HUES48 (cell line): Measurements from ENCODE around the gene RTP4.

Experiments
- H3K27ac ChIP-seq: one replicate; pipeline ENCODE4 v1.7.0; 2013; ENCODE audit warnings: low read depth, low read length, inconsistent platforms
- H3K27me3 ChIP-seq: 2 replicates; pipeline ENCODE4 v1.6.1; 2013; ENCODE audit warnings: mild to moderate bottlenecking, low read length; ENCODE audit not compliant: control insufficient read depth, insufficient read depth
- H3K36me3 ChIP-seq: 2 replicates; pipeline ENCODE4 v1.6.1; 2013; ENCODE audit warnings: low read length; ENCODE audit not compliant: control insufficient read depth, insufficient read depth
- H3K4me1 ChIP-seq: 2 replicates; pipeline ENCODE4 v1.6.1; 2013; ENCODE audit warnings: mild to moderate bottlenecking, low read length; ENCODE audit not compliant: control insufficient read depth, insufficient read depth
- H3K4me3 ChIP-seq: 2 replicates; pipeline ENCODE4 v1.5.1; 2013; ENCODE audit warnings: mild to moderate bottlenecking, low read depth, low read length
- H3K9ac ChIP-seq: 2 replicates; pipeline ENCODE4 v1.6.1; 2013; ENCODE audit warnings: mild to moderate bottlenecking, low read depth, low read length, moderate library complexity
- H3K9me3 ChIP-seq: 2 replicates; pipeline ENCODE4 v1.6.1; 2013; ENCODE audit warnings: low read length; ENCODE audit not compliant: control insufficient read depth, insufficient read depth

RTP4 gene, protein sequence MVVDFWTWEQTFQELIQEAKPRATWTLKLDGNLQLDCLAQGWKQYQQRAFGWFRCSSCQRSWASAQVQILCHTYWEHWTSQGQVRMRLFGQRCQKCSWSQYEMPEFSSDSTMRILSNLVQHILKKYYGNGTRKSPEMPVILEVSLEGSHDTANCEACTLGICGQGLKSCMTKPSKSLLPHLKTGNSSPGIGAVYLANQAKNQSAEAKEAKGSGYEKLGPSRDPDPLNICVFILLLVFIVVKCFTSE

GRCh38 chr3:187368251-187369088 lies at the start of gene RTP4:
Gene RTP4, plus strand, starts transcription at chr3:187368385. Its CDS starts 57 bp downstream, at chr3:187368442.
- Histone ChIP-seq H3K4me3 (no peak within 1 kb of the TSS), H3K27me3 (no peaks in the 10 kb centered on the region), H3K9me3 (no peaks in the 10 kb centered on the region), H3K9ac (no peak within 1 kb of the TSS), H3K36me3 (no peaks in the 10 kb centered on the region), H3K27ac (no peak within 1 kb of the TSS), H3K4me1 (peaks cover 12% of the 10 kb centered on the region)

DNA sequence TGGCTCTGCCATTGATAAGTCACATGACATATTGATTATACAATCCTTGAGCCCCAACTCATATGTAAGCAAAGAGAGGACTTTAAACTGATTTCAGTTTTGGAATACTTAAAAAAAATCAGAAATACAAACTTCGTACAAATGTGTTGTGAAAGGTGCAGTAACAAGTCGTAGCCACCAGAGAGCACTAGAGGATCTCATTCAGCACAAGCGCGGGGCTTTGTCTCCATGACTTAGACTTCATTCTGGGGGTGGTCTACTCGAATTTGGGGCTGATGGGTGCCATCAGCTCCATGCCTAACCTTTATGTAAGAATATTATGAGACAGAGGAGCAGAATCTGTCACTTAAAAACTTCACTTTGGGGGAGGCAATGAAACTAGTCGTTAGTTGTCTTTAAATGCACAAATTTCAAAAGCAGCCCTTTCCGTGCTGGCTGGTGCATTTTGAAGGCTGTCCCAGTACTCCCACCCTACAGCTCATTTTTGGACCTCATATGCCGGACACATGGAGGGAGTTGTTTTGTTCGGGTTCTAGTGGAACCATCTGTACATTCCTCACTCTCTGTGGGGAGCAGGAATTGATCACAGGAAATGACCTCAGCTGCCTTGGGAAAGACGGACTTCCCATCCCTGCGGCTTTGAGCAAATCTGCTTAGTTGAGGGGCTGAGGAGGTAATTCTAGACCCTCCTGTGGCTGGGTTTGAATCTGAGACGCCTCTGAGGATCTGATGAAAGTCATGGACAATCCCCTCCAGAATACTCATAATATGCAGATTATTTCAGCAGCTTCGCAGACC lies 49.2 kb upstream of the RTP4 start:
- Histone ChIP-seq H3K27me3 (no peaks in the 10 kb centered on the region), H3K9ac (no peak overlapping the region; the same call in 1 of the 2 replicates), H3K9me3 (no peaks in the 10 kb centered on the region), H3K4me3 (no peak overlapping the region), H3K27ac (no peak overlapping the region), H3K4me1 (peaks cover 7% of the 10 kb centered on the region; the same call in 1 of the 2 replicates), H3K36me3 (no peaks in the 10 kb centered on the region)

DNA sequence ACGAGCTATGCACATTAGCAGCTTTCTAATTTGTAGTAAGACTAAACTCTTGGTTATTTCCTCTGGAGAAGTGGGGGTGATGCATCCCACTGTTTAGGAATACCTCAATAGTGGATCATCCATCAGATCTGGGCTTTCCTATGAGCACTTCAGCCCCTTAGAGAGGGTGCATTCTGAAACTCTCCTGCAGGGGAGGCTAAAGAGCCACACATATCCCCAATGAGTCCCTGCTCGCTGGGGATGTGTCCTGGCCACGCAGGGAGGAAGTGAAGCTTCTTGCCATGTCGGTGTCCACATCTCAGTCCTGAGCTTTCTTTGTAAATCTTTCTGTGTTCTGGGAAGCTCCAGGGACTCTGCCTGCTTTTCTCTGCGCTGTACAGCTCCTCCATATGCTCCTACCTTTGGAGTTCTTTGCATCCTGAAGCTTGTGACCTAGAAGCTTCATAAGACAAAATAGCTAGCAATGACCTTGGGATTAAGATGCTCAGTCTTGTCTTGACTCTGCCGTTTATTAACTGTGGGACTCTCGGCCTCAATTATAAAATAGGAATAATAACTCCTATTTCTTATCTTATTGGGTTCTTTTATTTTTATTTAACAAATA lies 48.4 kb upstream of the RTP4 start:
- no peaks in the 10 kb centered on the region for H3K9me3 ChIP-seq
- H3K27me3 ChIP-seq: no peaks in the 10 kb centered on the region
- no peak overlapping the region for H3K27ac ChIP-seq
- H3K9ac ChIP-seq: no peak overlapping the region
- no peak overlapping the region for H3K4me3 ChIP-seq
- no peaks in the 10 kb centered on the region for H3K36me3 ChIP-seq
- H3K4me1 ChIP-seq: peaks cover 7% of the 10 kb centered on the region; the same call in 1 of the 2 replicates

- no peak overlapping the region for H3K4me3 ChIP-seq
- H3K9ac ChIP-seq: no peak overlapping the region
- H3K27ac ChIP-seq: no peak overlapping the region
- H3K27me3 ChIP-seq: no peaks in the 10 kb centered on the region
- no peaks in the 10 kb centered on the region for H3K9me3 ChIP-seq
- peaks cover 7% of the 10 kb centered on the region; the same call in 1 of the 2 replicates for H3K4me1 ChIP-seq
- no peaks in the 10 kb centered on the region for H3K36me3 ChIP-seq
These were observed 46.4 kb upstream of the RTP4 start for GRCh38 chr3:187321766-187322165.

- Histone ChIP-seq H3K27ac (no peak overlapping the region), H3K36me3 (no peaks in the 10 kb centered on the region), H3K4me1 (peaks cover 7% of the 10 kb centered on the region; the same call in 1 of the 2 replicates), H3K27me3 (no peaks in the 10 kb centered on the region), H3K4me3 (no peak overlapping the region), H3K9ac (no peak overlapping the region), H3K9me3 (no peaks in the 10 kb centered on the region)
These were observed 45.9 kb upstream of the RTP4 start for GRCh38 chr3:187322291-187322690.

- no peaks in the 10 kb centered on the region for H3K27me3 ChIP-seq
- H3K27ac ChIP-seq: no peak overlapping the region
- no peak overlapping the region for H3K4me3 ChIP-seq
These were observed 45.1 kb upstream of the RTP4 start for GRCh38 chr3:187323091-187323490.

DNA sequence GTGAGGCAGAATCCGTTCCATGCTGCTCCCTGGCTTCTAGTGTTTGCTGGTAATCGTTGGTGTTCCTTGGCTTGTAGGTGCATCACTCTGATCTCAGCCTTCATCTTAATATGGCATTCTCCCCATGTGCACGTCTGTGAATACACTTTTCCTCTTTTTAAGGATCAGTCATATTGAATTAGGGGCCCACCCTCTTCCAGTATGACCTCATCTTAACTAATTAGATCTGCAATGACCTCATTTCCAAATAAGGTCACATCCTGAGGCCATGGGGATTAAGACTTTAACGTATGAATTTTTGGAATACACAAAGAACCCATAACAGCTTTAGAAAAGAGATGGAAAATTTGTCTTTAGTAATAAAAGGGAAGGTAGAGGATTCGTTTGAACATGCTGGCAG lies 42.6 kb upstream of the RTP4 start:
- Histone ChIP-seq H3K4me1 (no peaks in the 10 kb centered on the region), H3K9me3 (no peaks in the 10 kb centered on the region), H3K9ac (no peak overlapping the region), H3K27me3 (no peaks in the 10 kb centered on the region), H3K36me3 (no peaks in the 10 kb centered on the region), H3K27ac (no peak overlapping the region), H3K4me3 (no peak overlapping the region)

More at GRCh38 chr3:187323091-187323490, 45.1 kb upstream of the RTP4 start:
- Histone ChIP-seq H3K9ac (no peak overlapping the region), H3K9me3 (no peaks in the 10 kb centered on the region), H3K36me3 (no peaks in the 10 kb centered on the region), H3K4me1 (peaks cover 7% of the 10 kb centered on the region; the same call in 1 of the 2 replicates)

GRCh38 chr3:187327845-187328244 lies 40.3 kb upstream of the RTP4 start:
- Histone ChIP-seq H3K27ac (no peak overlapping the region), H3K4me3 (no peak overlapping the region), H3K27me3 (no peaks in the 10 kb centered on the region)

DNA sequence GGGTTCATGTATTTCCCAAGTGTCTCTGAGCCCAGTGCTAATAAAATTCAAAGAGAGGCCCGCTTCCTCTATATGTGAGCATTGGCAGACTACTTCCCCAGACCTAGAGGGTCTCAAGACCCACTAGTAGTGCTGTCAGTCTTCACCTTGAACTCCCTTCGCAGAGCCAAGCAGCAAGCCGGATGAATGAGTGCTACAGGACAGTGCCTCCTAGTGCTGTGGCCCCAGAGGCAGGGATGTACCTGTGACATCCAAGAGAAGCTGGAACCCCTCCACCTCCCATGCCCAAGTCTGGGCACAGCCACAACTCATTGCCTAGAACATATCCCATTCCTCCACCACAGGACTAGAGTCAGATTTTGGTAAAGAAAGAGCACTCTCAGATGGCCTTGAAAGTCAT lies 39.5 kb upstream of the RTP4 start:
- no peaks in the 10 kb centered on the region for H3K36me3 ChIP-seq
- H3K4me1 ChIP-seq: no peaks in the 10 kb centered on the region
- H3K27ac ChIP-seq: no peak overlapping the region
- no peak overlapping the region for H3K9ac ChIP-seq
- H3K4me3 ChIP-seq: no peak overlapping the region
- H3K27me3 ChIP-seq: no peaks in the 10 kb centered on the region
- H3K9me3 ChIP-seq: no peaks in the 10 kb centered on the region

More at GRCh38 chr3:187327845-187328244, 40.3 kb upstream of the RTP4 start:
- no peaks in the 10 kb centered on the region for H3K4me1 ChIP-seq
- H3K9me3 ChIP-seq: no peaks in the 10 kb centered on the region
- H3K9ac ChIP-seq: no peak overlapping the region
- H3K36me3 ChIP-seq: no peaks in the 10 kb centered on the region

- Histone ChIP-seq H3K4me1 (no peaks in the 10 kb centered on the region), H3K9me3 (no peaks in the 10 kb centered on the region), H3K9ac (no peak overlapping the region), H3K27me3 (no peaks in the 10 kb centered on the region), H3K4me3 (no peak overlapping the region), H3K36me3 (no peaks in the 10 kb centered on the region), H3K27ac (no peak overlapping the region)
These were observed 33.3 kb upstream of the RTP4 start for GRCh38 chr3:187334904-187335303.
